CD4-positive, alpha-beta T cell treated with Interleukin-4 for 1 hour (primary cell): ENCODE measurements around the gene PCSK4.

Experiments
- DNase-seq, 2 donors: peaks; one replicate each; pipeline ENCODE4 v3.0.0-alpha.2; 2020 to 2022

Gene PCSK4

GRCh38 chr19:1452802-1453524, 37.2 kb downstream of the PCSK4 start:
- DNase-seq, result no peak

- no peak for DNase-seq
These were observed 38.0 kb downstream of the PCSK4 start for GRCh38 chr19:1451916-1452801.

- DNase-seq, result no peak
These were observed 39.1 kb downstream of the PCSK4 start for GRCh38 chr19:1450735-1451731.

- DNase-seq, result peak; percentile 36 to 40
These were observed 40.4 kb downstream of the PCSK4 start, which contains the start of gene APC2 for GRCh38 chr19:1449467-1450442. APC2 (plus strand) TSS chr19:1450121; CDS start chr19:1453002, 2,881 bp downstream.

GRCh38 chr19:1447944-1448343, 42.2 kb downstream of the PCSK4 start:
- no peak for DNase-seq

GRCh38 chr19:1447504-1447903, 42.6 kb downstream of the PCSK4 start:
- DNase-seq, result no peak

- peak in 1 of 2 donors; percentile 26 for DNase-seq
These were observed 43.3 kb downstream of the PCSK4 start for GRCh38 chr19:1446713-1447481.

GRCh38 chr19:1445932-1446712, 44.0 kb downstream of the PCSK4 start:
- DNase-seq, result no peak

GRCh38 chr19:1445185-1445931, 44.8 kb downstream of the PCSK4 start:
- peak; percentile 70 to 81 for DNase-seq

GRCh38 chr19:1441677-1442438, 48.3 kb downstream of the PCSK4 start:
- no peak for DNase-seq

- DNase-seq, result no peak
These were observed 49.1 kb downstream of the PCSK4 start for GRCh38 chr19:1441022-1441426.

- DNase-seq, result no peak
These were observed 49.7 kb downstream of the PCSK4 start for GRCh38 chr19:1440418-1440801.

- peak in 1 of 2 donors; percentile 38 for DNase-seq
These were observed 50.4 kb downstream of the PCSK4 start for GRCh38 chr19:1439525-1440417.

- DNase-seq, result no peak
These were observed 51.2 kb downstream of the PCSK4 start for GRCh38 chr19:1438933-1439354.

- peak; percentile 95 to 96 for DNase-seq
These were observed 51.9 kb downstream of the PCSK4 start, which contains the start of gene RPS15 for GRCh38 chr19:1438035-1438932. RPS15 (plus strand) TSS chr19:1438396; CDS start chr19:1438426, 30 bp downstream.

GRCh38 chr19:1437609-1438008, 52.5 kb downstream of the PCSK4 start:
- no peak for DNase-seq
